Measurements from ENCODE around the gene MFRP.

Gene MFRP

GRCh38 chr11:119347940-119348605 lies 1.6 kb upstream of the MFRP start:
- H3K79me2 ChIP-seq (ENCODE audit: insufficient read depth, low read depth): no peaks in the 10 kb centered on the region
- H3K4me2 ChIP-seq: no peak overlapping the region
- no peak overlapping the region for H2AFZ ChIP-seq (ENCODE audit: low read depth)
- no peak for TF ChIP-seq CTCF (conservative IDR thresholded peaks at IDR 0.05; ENCODE audit: low read depth, low read length)
- H3K27me3 ChIP-seq (ENCODE audit: insufficient read depth, low read depth): peaks cover 14% of the 10 kb centered on the region; the same call in 1 of the 2 replicates
- no peak overlapping the region for H3K27ac ChIP-seq
- no peak overlapping the region for H3K9ac ChIP-seq
- no peak overlapping the region for H3K4me3 ChIP-seq (IDR thresholded peaks at IDR 0.05; ENCODE audit: insufficient read depth, low read depth, low read length)
- no peaks in the 10 kb centered on the region for H3K4me1 ChIP-seq (ENCODE audit: low read depth, poor library complexity, severe bottlenecking)
- no peaks in the 10 kb centered on the region for H3K36me3 ChIP-seq (ENCODE audit: insufficient read depth)
- H4K20me1 ChIP-seq (ENCODE audit: insufficient read depth): no peaks in the 10 kb centered on the region

- H2AFZ ChIP-seq (ENCODE audit: low read depth): no peak overlapping the region
- H3K27ac ChIP-seq: no peak overlapping the region
- no peaks in the 10 kb centered on the region for H3K36me3 ChIP-seq (ENCODE audit: insufficient read depth)
- no peaks in the 10 kb centered on the region for H3K79me2 ChIP-seq (ENCODE audit: insufficient read depth, low read depth)
- H3K4me2 ChIP-seq: no peak overlapping the region
- H4K20me1 ChIP-seq (ENCODE audit: insufficient read depth): no peaks in the 10 kb centered on the region
- H3K9ac ChIP-seq: no peak overlapping the region
- H3K27me3 ChIP-seq (ENCODE audit: insufficient read depth, low read depth): peaks cover 14% of the 10 kb centered on the region; the same call in 1 of the 2 replicates
- H3K4me1 ChIP-seq (ENCODE audit: low read depth, poor library complexity, severe bottlenecking): no peaks in the 10 kb centered on the region
- no peak overlapping the region for H3K4me3 ChIP-seq (IDR thresholded peaks at IDR 0.05; ENCODE audit: insufficient read depth, low read depth, low read length)
- TF ChIP-seq CTCF (conservative IDR thresholded peaks at IDR 0.05; ENCODE audit: low read depth, low read length): no peak
Observed at GRCh38 chr11:119347242-119347641, 737 bp upstream of the MFRP start.

- no peak overlapping the region for H3K9ac ChIP-seq
- H3K4me1 ChIP-seq (ENCODE audit: low read depth, poor library complexity, severe bottlenecking): no peaks in the 10 kb centered on the region
- H2AFZ ChIP-seq (ENCODE audit: low read depth): no peak overlapping the region
- TF ChIP-seq CTCF (conservative IDR thresholded peaks at IDR 0.05; ENCODE audit: low read depth, low read length): no peak
- no peaks in the 10 kb centered on the region for H4K20me1 ChIP-seq (ENCODE audit: insufficient read depth)
- no peak overlapping the region for H3K4me3 ChIP-seq (IDR thresholded peaks at IDR 0.05; ENCODE audit: insufficient read depth, low read depth, low read length)
- H3K27me3 ChIP-seq (ENCODE audit: insufficient read depth, low read depth): peaks cover 11% of the 10 kb centered on the region; the same call in 1 of the 2 replicates
- no peaks in the 10 kb centered on the region for H3K79me2 ChIP-seq (ENCODE audit: insufficient read depth, low read depth)
- no peak overlapping the region for H3K4me2 ChIP-seq
- H3K27ac ChIP-seq: no peak overlapping the region
- no peaks in the 10 kb centered on the region for H3K36me3 ChIP-seq (ENCODE audit: insufficient read depth)
Observed at GRCh38 chr11:119345685-119346084, 820 bp downstream of the MFRP start.

- Histone ChIP-seq H3K27me3 (ENCODE audit: insufficient read depth, low read depth) (peaks cover 10% of the 10 kb centered on the region; the same call in 1 of the 2 replicates), H3K4me3 (IDR thresholded peaks at IDR 0.05; ENCODE audit: insufficient read depth, low read depth, low read length) (no peak overlapping the region), H3K79me2 (ENCODE audit: insufficient read depth, low read depth) (no peaks in the 10 kb centered on the region), H3K4me2 (no peak overlapping the region), H3K9ac (no peak overlapping the region), H3K27ac (no peak overlapping the region), H3K36me3 (ENCODE audit: insufficient read depth) (no peaks in the 10 kb centered on the region), H2AFZ (ENCODE audit: low read depth) (no peak overlapping the region), H4K20me1 (ENCODE audit: insufficient read depth) (no peaks in the 10 kb centered on the region), H3K4me1 (ENCODE audit: low read depth, poor library complexity, severe bottlenecking) (no peaks in the 10 kb centered on the region)
- TF ChIP-seq CTCF (conservative IDR thresholded peaks at IDR 0.05; ENCODE audit: low read depth, low read length): no peak
Observed at GRCh38 chr11:119344291-119345010, 2.1 kb downstream of the MFRP start.
